ENCODE measurements around the gene USP17L28.
"Not testable (repeated sequence)": the region's sequence is repeated elsewhere in the genome, so short reads cannot be mapped to it uniquely, and the experiment has no call there.

- not testable (repeated sequence) for TF ChIP-seq POLR2A, CTCF (IDR thresholded peaks at IDR 0.05)
These were observed at the start of gene USP17L28 for GRCh38 chr4:9348593-9348992.
